ENCODE measurements around the gene S100A6.
"Not testable (repeated sequence)": the region's sequence is repeated elsewhere in the genome, so short reads cannot be mapped to it uniquely, and the experiment has no call there.

The S100A6 gene

DNA sequence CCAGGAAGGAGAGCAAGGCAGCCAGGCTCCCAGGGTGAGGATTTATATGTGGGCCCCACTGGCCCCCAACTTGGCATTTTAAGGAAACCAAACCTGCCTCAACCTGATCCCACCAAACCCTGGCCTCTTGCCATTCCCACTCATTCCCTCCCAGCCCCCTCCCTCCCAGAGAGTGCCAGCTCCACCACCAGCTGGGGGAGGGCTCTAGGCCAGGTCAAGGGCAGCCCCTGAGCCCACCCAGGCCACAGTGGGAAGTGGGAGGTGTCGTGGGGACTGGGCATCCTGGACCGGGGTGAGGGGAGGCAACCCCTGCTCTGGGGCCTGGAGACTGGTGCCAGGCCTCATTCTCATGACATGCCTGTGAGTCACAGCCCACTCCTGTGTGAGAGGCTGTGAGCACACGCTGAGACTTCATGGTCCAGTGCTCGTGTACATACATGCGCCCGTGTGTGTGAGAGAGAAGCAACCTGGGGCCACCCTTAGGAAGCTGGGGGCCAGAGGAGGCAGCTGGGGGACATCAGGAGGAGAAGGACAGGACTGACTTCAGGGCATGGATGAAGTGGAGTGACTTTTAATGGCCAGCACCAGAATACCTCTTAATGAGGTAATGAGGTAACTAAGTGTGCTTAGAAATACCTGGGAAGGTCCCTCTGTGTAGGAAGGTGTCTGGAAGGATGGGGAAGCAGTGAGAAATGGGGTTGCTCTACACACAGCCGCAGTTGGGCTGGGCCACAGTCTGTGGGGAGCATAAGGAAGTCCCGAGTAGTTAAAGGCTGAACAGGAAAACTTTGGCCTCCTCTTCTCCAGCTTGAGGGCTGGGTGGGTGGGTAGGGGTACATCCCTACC is 30.0 kb upstream of the S100A6 start, which contains the start of gene S100A2:
Gene S100A2, minus strand, starts transcription at position 316 of the 846 bp plus-strand sequence. CDS start 1,967 bp downstream, outside the sequence.
- Histone ChIP-seq H3K4me3 (ENCODE audit: control insufficient read depth in 1 of 7, extremely low read depth in 1 of 7, insufficient read depth in 4 of 7, low read depth in 2 of 7, low read length in 6 of 7) (peak within 1 kb of the TSS in 4 of 7 experiments; percentile 16 to 57 (median 30)), H3K4me1 (ENCODE audit: control extremely low read depth in 1 of 4, control insufficient read depth in 4 of 4, insufficient read depth in 4 of 4, low read length in 3 of 4) (peaks cover 3 to 53% (median 33%) of the 10 kb centered on the region in 4 experiments), H3K9me3 (ENCODE audit: control extremely low read depth in 1 of 5, control insufficient read depth in 4 of 5, insufficient read depth in 2 of 5, low read depth in 1 of 5, low read length in 4 of 5) (no peaks in the 10 kb centered on the region), H3K36me3 (ENCODE audit: control insufficient read depth in 4 of 4, insufficient read depth in 4 of 4, low read length in 3 of 4) (no peaks in the 10 kb centered on the region), H3K27me3 (replicated peaks in 2 of 5; ENCODE audit: control insufficient read depth in 4 of 5, insufficient read depth in 5 of 5, low read length in 4 of 5) (no peaks in the 10 kb centered on the region), H3K27ac (ENCODE audit: insufficient read depth in 1 of 2, low read depth in 1 of 2, low read length in 2 of 2, poor library complexity in 1 of 2, severe bottlenecking in 2 of 2) (peak within 1 kb of the TSS; percentile 47 to 80)
- whole genome bisulfite sequencing (ENCODE audit: insufficient coverage): 38% methylated on average over 7 of the region's 8 CpGs
- ChIA-PET POLR2A (interaction anchor here (1.0 to 2.0 kb wide), 3 partner anchors 20 to 30 kb away, joined by 5 to 15 read pairs (median 11); partner anchors contain the start of genes S100A4 and S100A6), CTCF (interaction anchor here (0.6 to 11.1 kb wide), 10 partner anchors 12 to 68 kb away, joined by 3 to 116 read pairs (median 4); partner anchors contain the start of genes CHTOP, S100A13, S100A5 and S100A6)
- DNase-seq: peak; percentile 34 to 76 (median 65)

DNA sequence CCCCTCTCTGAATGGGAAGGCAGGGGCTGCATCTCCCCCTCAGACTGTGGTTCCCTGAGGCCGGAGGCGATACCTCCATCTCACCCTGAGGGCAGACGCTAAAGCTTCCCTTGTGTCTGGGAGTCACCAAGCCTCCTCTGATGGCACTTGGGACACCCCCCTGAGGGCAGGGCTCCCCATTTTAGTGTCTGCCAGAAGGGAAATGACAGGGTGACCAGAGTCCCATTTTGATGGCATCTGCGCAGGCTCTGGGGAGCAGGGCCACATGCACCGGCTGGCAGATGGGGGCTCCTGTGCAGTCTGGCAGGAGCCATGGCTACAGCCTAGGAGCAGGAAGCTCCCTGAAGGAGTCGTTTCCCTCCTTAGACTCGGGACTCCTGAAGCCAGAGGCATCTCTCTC is 28.2 kb upstream of the S100A6 start:
- ChIA-PET CTCF (interaction anchor here (0.7 to 11.1 kb wide), 5 partner anchors 9 to 43 kb away, joined by 3 to 116 read pairs (median 4); partner anchors contain the start of gene S100A6), POLR2A (interaction anchor here (0.7 kb wide), 1 partner anchor 38 kb away, joined by 3 read pairs; no protein-coding TSS in a partner anchor)
- DNase-seq: no peak
- Histone ChIP-seq H3K27ac (ENCODE audit: insufficient read depth in 1 of 2, low read depth in 1 of 2, low read length in 2 of 2, poor library complexity in 1 of 2, severe bottlenecking in 2 of 2) (no peak overlapping the region), H3K4me1 (ENCODE audit: control extremely low read depth in 1 of 4, control insufficient read depth in 4 of 4, insufficient read depth in 4 of 4, low read length in 3 of 4) (peaks cover 3 to 53% (median 33%) of the 10 kb centered on the region in 4 experiments), H3K9me3 (ENCODE audit: control extremely low read depth in 1 of 5, control insufficient read depth in 4 of 5, insufficient read depth in 2 of 5, low read depth in 1 of 5, low read length in 4 of 5) (no peaks in the 10 kb centered on the region), H3K36me3 (ENCODE audit: control insufficient read depth in 4 of 4, insufficient read depth in 4 of 4, low read length in 3 of 4) (no peaks in the 10 kb centered on the region), H3K4me3 (ENCODE audit: control insufficient read depth in 1 of 7, extremely low read depth in 1 of 7, insufficient read depth in 4 of 7, low read depth in 2 of 7, low read length in 6 of 7) (no peak overlapping the region), H3K27me3 (replicated peaks in 2 of 5; ENCODE audit: control insufficient read depth in 4 of 5, insufficient read depth in 5 of 5, low read length in 4 of 5) (no peaks in the 10 kb centered on the region)
- 100% methylated on average over 4 of the region's 7 CpGs for WGBS (ENCODE audit: insufficient coverage)

- Histone ChIP-seq H3K9me3 (ENCODE audit: control extremely low read depth in 1 of 5, control insufficient read depth in 4 of 5, insufficient read depth in 2 of 5, low read depth in 1 of 5, low read length in 4 of 5) (no peaks in the 10 kb centered on the region), H3K27me3 (replicated peaks in 2 of 5; ENCODE audit: control insufficient read depth in 4 of 5, insufficient read depth in 5 of 5, low read length in 4 of 5) (no peaks in the 10 kb centered on the region), H3K4me3 (ENCODE audit: control insufficient read depth in 1 of 7, extremely low read depth in 1 of 7, insufficient read depth in 4 of 7, low read depth in 2 of 7, low read length in 6 of 7) (no peak overlapping the region), H3K36me3 (ENCODE audit: control insufficient read depth in 4 of 4, insufficient read depth in 4 of 4, low read length in 3 of 4) (no peaks in the 10 kb centered on the region), H3K4me1 (ENCODE audit: control extremely low read depth in 1 of 4, control insufficient read depth in 4 of 4, insufficient read depth in 4 of 4, low read length in 3 of 4) (peaks cover 3 to 48% (median 29%) of the 10 kb centered on the region in 4 experiments), H3K27ac (ENCODE audit: insufficient read depth in 1 of 2, low read depth in 1 of 2, low read length in 2 of 2, poor library complexity in 1 of 2, severe bottlenecking in 2 of 2) (no peak overlapping the region)
- POLR2A ChIA-PET: no interaction called here
- CTCF ChIA-PET: interaction anchor here (0.7 to 11.1 kb wide), 6 partner anchors 9 to 43 kb away, joined by 3 to 116 read pairs (median 4); partner anchors contain the start of gene S100A6
- WGBS (ENCODE audit: insufficient coverage): 93% methylated on average over 4 of the region's 6 CpGs
- DNase-seq: no peak
Observed at GRCh38 chr1:153563483-153563901, 27.7 kb upstream of the S100A6 start.

DNA sequence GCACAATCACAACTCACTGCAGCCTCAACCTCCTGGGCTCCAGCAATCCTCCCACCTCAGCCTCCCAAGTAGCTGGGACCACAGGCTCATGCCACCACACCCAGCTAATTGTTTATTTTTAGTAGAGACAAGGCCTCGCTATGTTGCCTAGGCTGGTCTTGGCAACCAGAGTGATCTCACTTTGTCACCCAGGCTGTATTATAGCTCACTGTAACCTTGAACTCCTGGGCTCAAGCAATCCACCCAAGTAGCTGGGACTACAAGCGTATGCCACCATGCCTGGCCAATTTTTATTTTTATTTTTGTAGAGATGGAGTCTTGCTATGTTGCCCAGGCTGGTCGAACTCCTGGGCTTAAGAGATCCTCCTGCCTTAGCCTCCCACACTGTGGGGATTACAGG is 26.2 kb upstream of the S100A6 start:
- H3K4me1 ChIP-seq (ENCODE audit: control extremely low read depth in 1 of 4, control insufficient read depth in 4 of 4, insufficient read depth in 4 of 4, low read length in 3 of 4): peaks cover 2 to 33% (median 18%) of the 10 kb centered on the region in 4 experiments
- H3K9me3 ChIP-seq (ENCODE audit: control extremely low read depth in 1 of 5, control insufficient read depth in 4 of 5, insufficient read depth in 2 of 5, low read depth in 1 of 5, low read length in 4 of 5); H3K27ac ChIP-seq (ENCODE audit: insufficient read depth in 1 of 2, low read depth in 1 of 2, low read length in 2 of 2, poor library complexity in 1 of 2, severe bottlenecking in 2 of 2); H3K36me3 ChIP-seq (ENCODE audit: control insufficient read depth in 4 of 4, insufficient read depth in 4 of 4, low read length in 3 of 4); H3K4me3 ChIP-seq (ENCODE audit: control insufficient read depth in 1 of 7, extremely low read depth in 1 of 7, insufficient read depth in 4 of 7, low read depth in 2 of 7, low read length in 6 of 7); H3K27me3 ChIP-seq (replicated peaks in 2 of 5; ENCODE audit: control insufficient read depth in 4 of 5, insufficient read depth in 5 of 5, low read length in 4 of 5); DNase-seq: not testable (repeated sequence)
- ChIA-PET CTCF (interaction anchor here (1.0 to 11.1 kb wide), 5 partner anchors 8 to 52 kb away, joined by 3 to 116 read pairs (median 8); partner anchors contain the start of gene S100A6), POLR2A (interaction anchor here (0.6 kb wide), 1 partner anchor 26 kb away, joined by 4 read pairs; the partner anchor contains the start of gene S100A6)
- 100% methylated on average over 1 of the region's 3 CpGs for WGBS (ENCODE audit: insufficient coverage)

DNA sequence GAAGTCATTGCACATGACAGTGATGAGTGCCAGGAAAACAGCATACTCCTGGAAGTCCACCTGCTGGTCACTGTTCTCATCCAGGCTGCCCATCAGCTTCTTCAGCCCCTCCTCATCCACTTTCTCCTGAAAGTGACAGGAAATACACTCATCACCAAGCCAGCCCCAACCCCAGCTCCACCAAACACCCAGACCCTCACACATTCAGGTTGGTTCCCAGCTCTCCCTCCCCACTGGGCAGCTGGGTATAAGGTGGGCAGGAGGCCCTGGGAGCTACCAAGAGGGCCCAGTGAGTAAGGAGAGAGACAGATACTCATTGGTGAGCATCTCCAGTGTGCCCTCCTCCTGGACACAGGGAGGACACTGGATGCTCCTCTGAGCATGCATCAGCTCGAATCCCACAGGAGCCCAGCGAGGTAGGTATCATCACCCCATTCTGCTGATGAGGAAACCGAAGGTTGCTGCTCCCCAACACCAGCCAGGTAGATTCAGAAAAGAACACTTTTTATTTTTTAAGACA is 25.7 kb upstream of the S100A6 start:
- CTCF ChIA-PET: interaction anchor here (0.9 to 11.1 kb wide), 8 partner anchors 8 to 51 kb away, joined by 3 to 116 read pairs (median 4); partner anchors contain the start of gene S100A6
- WGBS (ENCODE audit: insufficient coverage): 96% methylated on average over 3 of the region's 3 CpGs
- H3K27me3 ChIP-seq (replicated peaks in 2 of 5; ENCODE audit: control insufficient read depth in 4 of 5, insufficient read depth in 5 of 5, low read length in 4 of 5): no peaks in the 10 kb centered on the region
- POLR2A ChIA-PET: no interaction called here
- H3K4me1 ChIP-seq (ENCODE audit: control extremely low read depth in 1 of 4, control insufficient read depth in 4 of 4, insufficient read depth in 4 of 4, low read length in 3 of 4): peaks cover 0 to 28% (median 13%) of the 10 kb centered on the region in 4 experiments
- no peak for DNase-seq
- H3K36me3 ChIP-seq (ENCODE audit: control insufficient read depth in 4 of 4, insufficient read depth in 4 of 4, low read length in 3 of 4): no peaks in the 10 kb centered on the region
- H3K4me3 ChIP-seq (ENCODE audit: control insufficient read depth in 1 of 7, extremely low read depth in 1 of 7, insufficient read depth in 4 of 7, low read depth in 2 of 7, low read length in 6 of 7): no peak overlapping the region
- no peak overlapping the region for H3K27ac ChIP-seq (ENCODE audit: insufficient read depth in 1 of 2, low read depth in 1 of 2, low read length in 2 of 2, poor library complexity in 1 of 2, severe bottlenecking in 2 of 2)
- H3K9me3 ChIP-seq (ENCODE audit: control extremely low read depth in 1 of 5, control insufficient read depth in 4 of 5, insufficient read depth in 2 of 5, low read depth in 1 of 5, low read length in 4 of 5): no peaks in the 10 kb centered on the region

DNA sequence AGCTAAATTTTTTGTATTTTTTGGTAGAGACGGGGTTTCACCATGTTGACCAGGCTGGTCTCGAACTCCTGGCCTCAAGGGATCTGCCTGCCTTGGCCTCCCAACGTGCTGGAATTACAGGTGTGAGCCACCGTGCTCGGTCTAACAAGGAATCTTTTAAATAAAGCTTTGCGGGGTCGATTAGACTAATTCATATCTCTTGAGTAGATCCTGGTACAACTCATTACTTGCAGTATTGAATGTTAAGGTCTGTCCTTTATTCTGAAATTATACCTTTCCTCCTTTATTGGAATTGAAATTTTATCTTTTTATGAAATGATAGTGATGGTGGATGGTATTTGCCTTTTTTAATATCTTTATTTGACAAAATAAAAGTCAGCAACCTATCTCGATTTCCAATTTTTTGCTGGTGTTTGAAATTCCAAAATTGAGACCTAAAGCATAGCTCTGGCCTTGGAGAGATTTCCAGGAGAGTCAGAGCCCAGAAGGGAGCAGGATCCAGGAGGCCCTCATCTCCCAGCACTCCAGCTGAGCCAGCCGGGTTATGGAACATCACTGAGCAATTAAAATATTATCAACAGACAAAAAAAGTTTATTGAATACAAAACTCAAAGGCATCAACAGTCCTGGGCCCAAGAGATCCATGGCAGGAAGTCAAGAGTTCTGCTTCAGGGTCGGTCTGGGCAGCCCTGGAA is 25.1 kb upstream of the S100A6 start:
- CTCF ChIA-PET: interaction anchor here (0.9 to 11.1 kb wide), 7 partner anchors 7 to 51 kb away, joined by 3 to 116 read pairs (median 5); partner anchors contain the start of gene S100A6
- no peaks in the 10 kb centered on the region for H3K36me3 ChIP-seq (ENCODE audit: control insufficient read depth in 4 of 4, insufficient read depth in 4 of 4, low read length in 3 of 4)
- 95% methylated on average over 6 of the region's 10 CpGs for WGBS (ENCODE audit: insufficient coverage)

More for the DNA sequence above, 25.1 kb upstream of the S100A6 start:
- no peak for DNase-seq
- POLR2A ChIA-PET: no interaction called here
- H3K9me3 ChIP-seq (ENCODE audit: control extremely low read depth in 1 of 5, control insufficient read depth in 4 of 5, insufficient read depth in 2 of 5, low read depth in 1 of 5, low read length in 4 of 5): no peaks in the 10 kb centered on the region
- no peaks in the 10 kb centered on the region for H3K27me3 ChIP-seq (replicated peaks in 2 of 5; ENCODE audit: control insufficient read depth in 4 of 5, insufficient read depth in 5 of 5, low read length in 4 of 5)
- peaks cover 0 to 22% (median 7%) of the 10 kb centered on the region in 4 experiments for H3K4me1 ChIP-seq (ENCODE audit: control extremely low read depth in 1 of 4, control insufficient read depth in 4 of 4, insufficient read depth in 4 of 4, low read length in 3 of 4)
- no peak overlapping the region for H3K4me3 ChIP-seq (ENCODE audit: control insufficient read depth in 1 of 7, extremely low read depth in 1 of 7, insufficient read depth in 4 of 7, low read depth in 2 of 7, low read length in 6 of 7)
- no peak overlapping the region for H3K27ac ChIP-seq (ENCODE audit: insufficient read depth in 1 of 2, low read depth in 1 of 2, low read length in 2 of 2, poor library complexity in 1 of 2, severe bottlenecking in 2 of 2)

All from common myeloid progenitor, CD34-positive (primary cell).